ENCODE data around the gene BCAS1. TPM values are rescaled to one million over a fixed set of nuclear protein-coding genes. Genes with fewer than 3 reads are reported as not detected.

BCAS1 gene
- total RNA-seq, 1 donor = 0.84 TPM

DNA sequence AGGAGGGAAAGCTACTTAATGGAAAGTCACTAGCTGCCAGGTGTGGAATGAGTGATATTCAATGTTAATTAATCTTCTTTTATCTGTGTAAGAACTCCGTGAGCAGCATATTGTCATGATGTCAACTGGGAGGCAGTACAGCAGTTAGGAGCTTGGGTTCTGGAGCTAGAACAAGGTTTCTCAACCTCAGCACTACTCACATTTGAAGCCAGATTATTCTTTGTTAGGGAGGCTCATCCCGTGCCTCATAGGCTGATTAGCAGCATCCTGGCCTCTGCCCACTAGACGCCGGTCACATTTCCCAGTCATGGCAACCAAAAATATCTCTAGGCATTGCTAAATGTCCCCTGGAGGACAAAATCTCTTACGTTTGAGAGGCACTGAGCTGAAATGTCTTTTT is 41.2 kb downstream of the BCAS1 start:
- Histone ChIP-seq H3K27me3 (ENCODE audit: insufficient read depth, low read length) (no peaks in the 10 kb centered on the region), H3K9me3 (ENCODE audit: low read depth, low read length) (no peaks in the 10 kb centered on the region), H3K4me3 (ENCODE audit: low read length) (no peak overlapping the region), H3K4me1 (ENCODE audit: insufficient read depth, low read length) (no peaks in the 10 kb centered on the region)

DNA sequence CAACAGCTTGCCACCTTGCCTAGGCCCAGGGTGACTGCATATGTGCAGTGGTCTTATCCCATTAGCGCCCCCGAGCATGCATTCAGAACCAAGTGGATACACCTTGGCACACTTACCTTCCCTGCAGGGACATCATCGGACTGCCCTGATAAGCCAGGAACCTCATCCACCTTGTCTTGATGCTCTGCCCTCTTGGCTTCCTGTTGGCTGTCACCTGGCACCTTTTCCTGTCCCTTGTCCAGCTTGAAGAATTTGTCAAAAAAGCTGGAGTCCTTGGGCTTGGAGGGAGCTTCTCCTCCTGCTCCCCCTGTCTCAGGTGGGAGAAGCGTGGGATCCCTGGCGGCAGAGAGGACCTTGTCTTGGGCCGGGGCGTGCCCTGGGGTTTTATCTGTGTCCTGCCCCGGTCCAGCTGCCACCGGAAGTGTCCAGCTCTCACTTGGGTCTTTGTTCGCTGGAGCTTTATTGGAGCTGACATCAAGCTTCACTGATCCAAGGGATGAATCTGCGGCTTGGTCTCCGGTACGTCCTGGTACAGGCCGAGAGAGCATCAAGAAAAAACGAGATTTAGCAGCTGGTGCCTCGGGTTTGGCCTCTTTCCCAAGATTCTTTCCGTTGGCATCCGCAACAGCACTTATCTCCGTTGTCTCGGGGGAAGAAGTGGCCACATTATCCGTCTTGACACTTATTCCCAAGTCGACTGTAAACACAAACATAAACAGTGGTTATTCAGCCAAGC is 42.0 kb downstream of the BCAS1 start:
- no peaks in the 10 kb centered on the region for H3K27me3 ChIP-seq (ENCODE audit: insufficient read depth, low read length)

DNA sequence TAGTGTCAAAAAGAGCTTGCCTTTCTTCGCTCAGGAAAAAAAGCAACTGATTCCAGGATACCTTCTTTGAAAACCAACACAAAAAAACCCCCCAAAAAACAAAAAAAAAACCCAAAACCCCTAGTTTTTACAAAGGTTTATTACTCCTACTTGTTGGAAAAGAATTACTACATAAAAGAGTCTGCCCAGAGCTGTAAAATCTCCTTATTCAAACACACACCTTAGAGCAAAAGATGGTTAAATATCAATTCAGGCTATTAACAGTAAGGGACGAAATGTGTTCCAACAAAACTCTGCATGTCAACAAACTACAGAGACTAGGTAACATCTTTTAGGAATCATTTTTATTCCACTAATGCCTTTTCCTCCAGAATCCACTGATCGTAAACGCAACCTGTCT is 42.7 kb downstream of the BCAS1 start:
- H3K4me1 ChIP-seq (ENCODE audit: insufficient read depth, low read length) = no peaks in the 10 kb centered on the region
- H3K4me3 ChIP-seq (ENCODE audit: low read length) = no peak overlapping the region
- H3K27me3 ChIP-seq (ENCODE audit: insufficient read depth, low read length) = no peaks in the 10 kb centered on the region
- no peaks in the 10 kb centered on the region for H3K9me3 ChIP-seq (ENCODE audit: low read depth, low read length)

More for the DNA sequence above, 42.0 kb downstream of the BCAS1 start:
- Histone ChIP-seq H3K4me3 (ENCODE audit: low read length) (no peak overlapping the region), H3K4me1 (ENCODE audit: insufficient read depth, low read length) (no peaks in the 10 kb centered on the region), H3K9me3 (ENCODE audit: low read depth, low read length) (no peaks in the 10 kb centered on the region)

DNA sequence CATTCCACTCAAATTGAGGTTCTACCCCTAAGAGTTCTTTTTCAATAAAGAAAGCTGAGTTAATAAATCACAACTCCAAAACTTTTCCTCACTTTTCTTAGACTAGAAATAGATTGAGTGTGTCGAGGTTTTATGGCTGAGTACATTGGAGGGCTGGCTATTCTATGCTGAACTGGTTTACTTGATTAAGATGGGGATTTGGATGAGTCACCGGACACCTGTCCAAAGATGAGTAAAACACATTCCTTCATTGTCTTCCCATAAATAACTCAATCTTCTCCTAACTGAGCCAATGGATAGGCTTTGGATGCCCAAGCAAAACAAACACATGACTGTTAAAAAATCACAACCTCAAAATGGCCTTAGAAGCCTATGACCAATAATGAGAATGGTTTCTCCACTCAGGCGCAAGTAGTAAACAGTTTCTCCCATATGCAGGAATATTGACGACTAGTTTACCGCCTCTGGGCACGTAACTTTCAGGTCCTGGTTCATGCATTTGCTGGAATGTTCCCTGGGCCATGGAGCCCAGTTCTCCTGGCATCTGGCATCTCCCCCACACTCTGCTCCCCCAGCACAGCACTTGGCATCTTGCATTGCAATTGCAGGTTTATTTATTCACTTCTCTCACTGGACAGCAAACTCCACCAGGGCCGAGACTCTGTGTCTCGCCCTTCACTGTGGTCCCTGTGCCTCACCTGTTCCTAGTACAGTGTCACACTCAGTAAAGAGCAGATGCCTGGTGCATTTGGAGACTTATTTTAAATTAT is 43.9 kb downstream of the BCAS1 start:
- no peak overlapping the region for H3K4me3 ChIP-seq (ENCODE audit: low read length)
- H3K27me3 ChIP-seq (ENCODE audit: insufficient read depth, low read length) = no peaks in the 10 kb centered on the region
- no peaks in the 10 kb centered on the region for H3K4me1 ChIP-seq (ENCODE audit: insufficient read depth, low read length)
- no peaks in the 10 kb centered on the region for H3K9me3 ChIP-seq (ENCODE audit: low read depth, low read length)

DNA sequence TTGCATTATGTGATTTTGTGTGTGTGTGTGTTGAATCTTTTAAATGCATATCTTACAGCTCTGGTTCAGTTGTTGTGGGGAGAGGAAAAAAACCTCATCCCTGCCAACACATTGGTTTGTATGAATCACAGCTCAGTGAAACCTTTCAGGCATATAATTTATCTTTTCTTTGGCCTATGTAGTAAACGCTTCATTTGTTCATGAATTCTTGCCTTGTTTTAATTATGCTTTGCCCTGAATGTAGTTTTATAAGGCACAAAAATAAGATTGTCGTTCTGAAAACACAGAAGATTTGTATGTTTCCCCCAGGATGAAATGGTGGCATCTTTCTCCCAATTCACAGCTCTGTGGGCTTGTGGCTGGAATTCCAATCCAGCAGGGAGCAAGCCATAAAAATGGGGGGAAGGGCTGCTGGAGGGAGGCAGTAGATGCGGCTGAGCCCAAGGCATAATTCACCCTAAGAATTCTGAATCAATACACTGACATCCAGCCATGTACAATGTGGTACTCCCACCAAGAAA is 45.1 kb downstream of the BCAS1 start:
- H3K4me3 ChIP-seq (ENCODE audit: low read length) = no peak overlapping the region
- no peaks in the 10 kb centered on the region for H3K4me1 ChIP-seq (ENCODE audit: insufficient read depth, low read length)
- no peaks in the 10 kb centered on the region for H3K9me3 ChIP-seq (ENCODE audit: low read depth, low read length)
- H3K27me3 ChIP-seq (ENCODE audit: insufficient read depth, low read length) = no peaks in the 10 kb centered on the region

DNA sequence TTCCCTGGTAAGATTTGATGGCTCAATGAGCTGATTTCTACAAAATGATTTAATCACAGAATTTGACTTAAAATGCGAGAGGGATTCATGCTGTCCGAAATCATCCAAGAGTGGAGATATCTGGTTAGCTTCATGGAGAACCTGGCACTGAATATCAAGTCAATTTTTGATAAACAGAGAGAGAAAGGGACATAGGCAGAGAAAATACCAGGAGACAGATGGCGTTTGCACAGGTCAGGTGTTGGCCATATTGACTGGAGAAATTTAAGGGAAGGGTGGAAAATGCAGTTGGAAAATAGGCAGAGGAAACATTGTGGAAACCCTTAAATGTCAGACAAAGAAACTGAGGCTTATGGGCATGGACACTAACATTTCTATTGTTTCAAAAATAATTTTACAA is 47.0 kb downstream of the BCAS1 start:
- H3K4me3 ChIP-seq (ENCODE audit: low read length) = no peak overlapping the region
- H3K9me3 ChIP-seq (ENCODE audit: low read depth, low read length) = no peaks in the 10 kb centered on the region
- no peaks in the 10 kb centered on the region for H3K27me3 ChIP-seq (ENCODE audit: insufficient read depth, low read length)
- H3K4me1 ChIP-seq (ENCODE audit: insufficient read depth, low read length) = peaks cover 3% of the 10 kb centered on the region

DNA sequence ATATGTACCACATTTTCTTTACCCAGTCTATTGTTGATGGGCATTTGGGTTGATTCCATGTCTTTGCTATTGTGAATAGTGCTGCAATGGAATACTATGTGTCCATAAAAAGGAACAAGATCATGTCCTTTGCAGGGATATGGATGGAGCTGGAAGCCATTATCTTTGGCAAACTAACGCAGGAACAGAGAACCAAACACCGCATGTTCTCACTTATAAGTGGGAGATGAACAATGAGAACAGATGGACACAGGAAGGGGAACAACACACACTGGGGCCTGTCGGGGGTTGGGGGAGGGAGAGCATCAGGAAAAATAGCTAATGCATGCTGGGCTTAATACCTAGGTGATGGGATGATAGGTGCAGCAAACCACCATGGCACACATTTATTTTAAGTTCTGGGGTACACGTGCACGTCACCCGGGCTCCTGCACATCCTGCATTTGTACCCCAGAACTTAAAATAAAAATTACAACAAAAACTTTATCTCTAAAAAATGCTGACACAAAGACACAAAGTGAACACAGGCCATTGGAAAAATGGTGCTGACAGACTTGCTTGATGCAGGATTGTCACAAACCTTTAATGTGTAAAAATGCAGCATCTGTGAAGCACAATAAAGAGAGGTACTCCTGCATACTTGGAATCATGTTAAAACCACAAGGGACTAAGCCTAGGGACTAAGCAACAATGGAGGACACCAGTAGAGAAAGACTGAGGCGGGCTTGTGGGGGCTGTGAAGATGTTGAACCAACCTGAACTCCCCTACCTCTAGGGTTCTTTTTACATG is 48.8 kb downstream of the BCAS1 start:
- Histone ChIP-seq H3K27me3 (ENCODE audit: insufficient read depth, low read length) (no peaks in the 10 kb centered on the region), H3K4me1 (ENCODE audit: insufficient read depth, low read length) (peaks cover 17% of the 10 kb centered on the region), H3K9me3 (ENCODE audit: low read depth, low read length) (no peaks in the 10 kb centered on the region), H3K4me3 (ENCODE audit: low read length) (no peak overlapping the region)

DNA sequence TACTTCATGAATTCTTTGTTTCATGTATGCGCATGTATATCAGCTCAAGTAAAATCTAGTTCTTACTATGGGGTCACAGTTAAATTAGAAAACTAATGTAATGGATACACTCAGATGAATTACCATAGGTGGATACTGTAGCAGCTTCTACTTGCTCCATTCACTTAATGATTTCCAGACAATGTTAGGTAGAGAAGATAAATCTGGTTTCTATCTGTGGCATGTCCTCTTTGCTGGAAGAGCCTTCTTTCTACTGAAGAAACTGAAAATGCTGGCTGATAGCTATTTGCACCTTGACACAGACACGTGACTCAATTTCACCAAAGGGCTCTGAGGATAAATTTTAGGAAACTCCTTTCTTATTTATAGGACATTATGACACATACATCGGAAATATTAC is 49.5 kb downstream of the BCAS1 start:
- H3K4me1 ChIP-seq (ENCODE audit: insufficient read depth, low read length) = peaks cover 18% of the 10 kb centered on the region
- no peaks in the 10 kb centered on the region for H3K9me3 ChIP-seq (ENCODE audit: low read depth, low read length)
- no peak overlapping the region for H3K4me3 ChIP-seq (ENCODE audit: low read length)
- no peaks in the 10 kb centered on the region for H3K27me3 ChIP-seq (ENCODE audit: insufficient read depth, low read length)

DNA sequence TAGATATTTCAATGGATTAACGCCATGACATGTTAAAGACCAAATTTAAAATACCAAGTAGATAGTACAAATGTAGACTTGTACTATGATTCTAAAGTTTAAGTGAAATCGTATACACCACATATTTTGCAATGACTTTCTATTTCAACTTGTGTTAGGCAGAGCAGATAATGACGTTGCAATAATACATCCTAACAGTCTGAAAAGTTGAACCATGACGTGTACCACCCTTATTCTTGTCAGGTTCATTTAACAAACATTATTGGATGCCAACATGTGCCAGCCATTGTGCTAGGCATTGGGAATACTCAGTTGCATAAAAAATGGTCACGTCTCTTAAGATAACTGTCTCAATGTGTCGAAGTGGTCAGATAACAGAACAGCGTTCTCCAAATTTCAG is 50.0 kb downstream of the BCAS1 start:
- Histone ChIP-seq H3K4me3 (ENCODE audit: low read length) (no peak overlapping the region), H3K9me3 (ENCODE audit: low read depth, low read length) (no peaks in the 10 kb centered on the region), H3K27me3 (ENCODE audit: insufficient read depth, low read length) (no peaks in the 10 kb centered on the region), H3K4me1 (ENCODE audit: insufficient read depth, low read length) (peaks cover 18% of the 10 kb centered on the region)

DNA sequence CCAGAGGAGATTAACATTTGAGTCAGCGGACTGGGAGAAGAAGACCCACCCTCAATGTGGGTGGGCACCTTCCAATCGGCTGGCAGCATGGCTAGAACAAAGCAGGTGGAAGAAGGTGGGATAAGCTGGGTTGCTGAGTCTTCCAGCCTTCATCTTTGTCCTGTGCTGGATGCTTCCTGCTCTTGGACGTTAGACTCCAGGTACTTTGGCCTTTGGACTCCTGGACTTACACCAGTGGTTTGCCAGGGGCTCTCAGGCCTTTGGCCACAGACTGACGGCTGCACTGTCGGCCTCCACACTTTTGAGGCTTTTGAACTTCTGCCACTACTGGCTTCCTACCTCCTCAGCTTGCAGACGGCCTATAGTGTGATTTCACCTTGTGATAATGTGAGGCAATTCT is 50.8 kb downstream of the BCAS1 start:
- Histone ChIP-seq H3K27me3 (ENCODE audit: insufficient read depth, low read length) (no peaks in the 10 kb centered on the region), H3K4me3 (ENCODE audit: low read length) (no peak overlapping the region)

DNA sequence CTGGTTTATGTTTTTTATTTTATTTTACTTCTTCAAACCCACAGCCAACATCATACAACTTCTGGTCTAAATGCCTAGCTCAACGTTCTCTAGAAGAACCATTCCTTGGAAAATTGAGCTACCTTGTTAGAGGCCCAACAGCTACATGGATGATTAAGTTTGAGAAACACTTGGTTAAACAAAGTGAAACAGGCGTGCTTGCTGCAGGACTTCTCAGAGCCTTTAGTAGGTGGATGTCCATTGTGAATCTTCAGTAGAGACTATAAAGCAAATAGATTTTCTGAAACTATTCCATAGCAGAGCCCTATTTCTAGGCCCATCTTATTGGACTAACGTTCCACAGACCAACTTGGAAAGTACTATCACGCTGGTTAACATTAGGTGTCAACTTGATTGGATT is 51.3 kb downstream of the BCAS1 start:
- Histone ChIP-seq H3K9me3 (ENCODE audit: low read depth, low read length) (no peaks in the 10 kb centered on the region), H3K4me1 (ENCODE audit: insufficient read depth, low read length) (peaks cover 18% of the 10 kb centered on the region), H3K27me3 (ENCODE audit: insufficient read depth, low read length) (no peaks in the 10 kb centered on the region), H3K4me3 (ENCODE audit: low read length) (no peak overlapping the region)

More for the DNA sequence above, 50.8 kb downstream of the BCAS1 start:
- Histone ChIP-seq H3K4me1 (ENCODE audit: insufficient read depth, low read length) (peaks cover 18% of the 10 kb centered on the region), H3K9me3 (ENCODE audit: low read depth, low read length) (no peaks in the 10 kb centered on the region)

DNA sequence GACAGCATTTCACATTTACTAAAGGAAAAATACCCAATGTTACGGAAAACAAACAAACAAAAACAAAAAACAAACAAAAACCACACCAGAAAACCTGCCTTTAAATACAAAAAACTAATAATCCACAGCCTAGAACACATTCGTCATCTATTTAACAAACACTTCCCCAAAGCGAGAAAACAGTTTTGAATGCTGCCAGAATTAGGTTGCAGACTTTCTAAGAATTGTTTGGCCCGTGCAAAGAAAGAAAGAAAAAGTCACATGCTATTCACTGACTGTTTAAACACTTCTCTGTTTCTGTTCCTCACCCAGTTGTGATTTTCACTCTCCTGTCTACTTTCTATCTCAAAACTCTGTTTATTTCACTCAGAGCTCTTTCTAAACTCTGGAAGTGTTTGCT is 52.5 kb downstream of the BCAS1 start:
- H3K9me3 ChIP-seq (ENCODE audit: low read depth, low read length) = no peaks in the 10 kb centered on the region
- no peaks in the 10 kb centered on the region for H3K27me3 ChIP-seq (ENCODE audit: insufficient read depth, low read length)
- H3K4me1 ChIP-seq (ENCODE audit: insufficient read depth, low read length) = peaks cover 18% of the 10 kb centered on the region
- H3K4me3 ChIP-seq (ENCODE audit: low read length) = no peak overlapping the region

DNA sequence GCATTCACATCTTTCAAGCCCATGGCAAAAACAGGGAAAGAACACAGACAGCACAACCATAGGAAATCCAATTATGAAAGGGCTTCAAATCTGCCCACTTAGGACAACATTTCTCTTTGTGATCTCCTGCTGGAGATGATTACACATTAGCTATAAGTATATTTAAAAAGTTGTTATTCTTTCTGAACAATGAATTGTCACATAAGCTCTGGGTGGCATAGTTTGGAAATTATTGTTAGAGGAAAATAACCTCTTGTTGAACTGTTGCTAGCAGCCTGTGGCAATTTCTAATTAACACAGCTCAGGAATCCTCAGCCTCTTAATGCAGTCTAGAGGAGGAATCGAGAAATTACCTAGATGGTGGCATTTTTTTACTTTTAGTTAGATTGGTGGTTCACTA is 54.9 kb downstream of the BCAS1 start:
- no peak overlapping the region for H3K4me3 ChIP-seq (ENCODE audit: low read length)
- no peaks in the 10 kb centered on the region for H3K27me3 ChIP-seq (ENCODE audit: insufficient read depth, low read length)
- H3K4me1 ChIP-seq (ENCODE audit: insufficient read depth, low read length) = peaks cover 18% of the 10 kb centered on the region
- H3K9me3 ChIP-seq (ENCODE audit: low read depth, low read length) = no peaks in the 10 kb centered on the region

DNA sequence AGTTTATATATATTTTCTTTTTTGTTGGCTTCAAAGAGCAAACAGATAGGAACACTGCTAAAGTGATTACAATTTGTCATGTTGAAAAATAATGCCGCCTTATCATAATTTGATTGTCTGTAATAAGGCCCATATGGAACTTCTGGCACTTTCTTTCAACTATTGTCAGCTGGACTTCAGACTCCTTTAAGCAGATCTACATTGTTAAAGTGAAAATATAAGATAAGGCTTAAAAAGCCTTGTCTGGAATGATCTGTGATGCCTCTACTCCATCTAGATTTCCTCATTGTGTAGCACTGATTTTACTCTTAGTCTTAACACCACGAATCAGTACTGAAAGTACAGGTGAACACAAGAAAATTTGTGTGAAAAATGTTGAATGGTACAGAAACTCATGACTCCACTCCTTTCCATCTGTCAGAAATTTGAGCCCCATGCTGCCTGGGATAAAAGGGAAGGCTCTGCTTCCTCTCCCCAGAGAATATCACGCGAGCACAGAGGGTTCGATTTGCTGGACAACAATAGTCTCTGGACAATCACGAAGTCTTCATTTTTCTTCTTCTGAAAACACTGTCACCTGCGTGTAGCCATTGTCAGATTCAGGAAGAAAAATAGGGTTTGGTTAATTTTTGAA is 56.0 kb downstream of the BCAS1 start:
- Histone ChIP-seq H3K4me3 (ENCODE audit: low read length) (no peak overlapping the region), H3K27me3 (ENCODE audit: insufficient read depth, low read length) (no peaks in the 10 kb centered on the region), H3K4me1 (ENCODE audit: insufficient read depth, low read length) (peaks cover 18% of the 10 kb centered on the region), H3K9me3 (ENCODE audit: low read depth, low read length) (no peaks in the 10 kb centered on the region)

DNA sequence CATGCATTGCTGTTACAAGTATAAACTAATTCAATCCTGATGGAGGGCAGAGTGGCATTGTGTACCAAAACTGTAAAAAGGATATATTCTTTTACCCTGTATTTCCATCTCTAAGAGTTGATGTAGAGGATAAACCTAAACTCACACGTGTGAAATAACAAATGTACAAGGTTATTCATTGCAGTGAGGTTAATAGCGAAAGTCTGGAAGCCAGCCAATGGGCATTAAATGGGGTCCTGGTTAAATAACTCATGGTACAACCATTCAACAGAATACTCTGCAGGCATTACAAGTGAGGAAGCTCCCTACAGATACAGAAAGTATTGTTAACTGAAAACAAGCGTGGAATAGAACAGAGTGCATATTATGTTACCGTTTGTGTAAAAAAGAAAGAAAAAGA is 56.9 kb downstream of the BCAS1 start:
- Histone ChIP-seq H3K9me3 (ENCODE audit: low read depth, low read length) (no peaks in the 10 kb centered on the region), H3K27me3 (ENCODE audit: insufficient read depth, low read length) (no peaks in the 10 kb centered on the region), H3K4me3 (ENCODE audit: low read length) (no peak overlapping the region), H3K4me1 (ENCODE audit: insufficient read depth, low read length) (peaks cover 16% of the 10 kb centered on the region)
